Mucosa of rectum (tissue), 2 donors: ENCODE results near the gene KLK14.

Experiments
- H3K27ac ChIP-seq, 2 donors: one replicate each; pipeline ENCODE4 v1.7.0; 2013; ENCODE audit warnings: inconsistent platforms in 2 of 2, low read depth in 2 of 2, low read length in 2 of 2
- H3K27me3 ChIP-seq, 2 donors: one replicate each; pipeline ENCODE4 v1.7.0; 2013; ENCODE audit warnings: low read length in 2 of 2; ENCODE audit not compliant: control insufficient read depth in 2 of 2, insufficient read depth in 2 of 2
- H3K36me3 ChIP-seq, 2 donors: one replicate each; pipeline ENCODE4 v1.7.0; 2013; ENCODE audit warnings: low read length in 2 of 2; ENCODE audit not compliant: control insufficient read depth in 2 of 2, insufficient read depth in 2 of 2
- H3K4me1 ChIP-seq, 2 donors: one replicate each; pipeline ENCODE4 v1.7.0; 2013; ENCODE audit warnings: low read length in 2 of 2, mild to moderate bottlenecking in 1 of 2; ENCODE audit not compliant: control insufficient read depth in 2 of 2, insufficient read depth in 2 of 2
- H3K4me3 ChIP-seq, 2 donors: one replicate each; pipeline ENCODE4 v1.7.0; 2013; ENCODE audit warnings: low read length in 2 of 2
- H3K9ac ChIP-seq, 2 donors: one replicate each; pipeline ENCODE4 v1.7.0; 2013; ENCODE audit warnings: low read length in 2 of 2, low read depth in 1 of 2, mild to moderate bottlenecking in 1 of 2
- H3K9me3 ChIP-seq, 2 donors: one replicate each; pipeline ENCODE4 v1.7.0; 2013; ENCODE audit warnings: low read length in 2 of 2; ENCODE audit not compliant: control insufficient read depth in 2 of 2
- donor health status: healthy.
- donor health status: Normal muscosa, but diverticular disease.

Gene KLK14

DNA sequence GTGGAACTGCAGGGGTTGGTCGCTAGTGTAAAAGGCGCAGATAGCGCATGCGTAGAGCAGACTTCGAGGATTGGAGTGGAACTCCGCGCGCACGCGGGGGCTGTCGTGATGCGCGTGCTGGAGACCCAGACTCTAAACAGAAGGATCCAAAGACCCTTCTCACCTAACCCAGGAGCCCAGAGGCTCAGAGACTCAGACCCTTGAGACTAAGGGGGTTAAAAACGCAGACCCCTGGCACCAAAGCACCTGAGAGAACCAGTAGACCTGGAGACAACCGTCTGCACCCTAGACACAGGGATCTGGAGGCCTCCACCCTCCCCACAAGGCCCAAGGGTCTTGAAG, 26.1 kb upstream of the KLK14 start:
- Histone ChIP-seq H3K36me3 (peaks cover 0 to 2% of the 10 kb centered on the region in 2 donors), H3K4me1 (peaks cover 7 to 13% of the 10 kb centered on the region in 2 donors), H3K9me3 (no peaks in the 10 kb centered on the region), H3K27me3 (peaks cover 2 to 5% of the 10 kb centered on the region in 2 donors), H3K4me3 (peak overlapping the region; percentile 87 to 96), H3K9ac (peak overlapping the region in 1 of 2 donors; percentile 38), H3K27ac (peak overlapping the region in 1 of 2 donors; percentile 38)

DNA sequence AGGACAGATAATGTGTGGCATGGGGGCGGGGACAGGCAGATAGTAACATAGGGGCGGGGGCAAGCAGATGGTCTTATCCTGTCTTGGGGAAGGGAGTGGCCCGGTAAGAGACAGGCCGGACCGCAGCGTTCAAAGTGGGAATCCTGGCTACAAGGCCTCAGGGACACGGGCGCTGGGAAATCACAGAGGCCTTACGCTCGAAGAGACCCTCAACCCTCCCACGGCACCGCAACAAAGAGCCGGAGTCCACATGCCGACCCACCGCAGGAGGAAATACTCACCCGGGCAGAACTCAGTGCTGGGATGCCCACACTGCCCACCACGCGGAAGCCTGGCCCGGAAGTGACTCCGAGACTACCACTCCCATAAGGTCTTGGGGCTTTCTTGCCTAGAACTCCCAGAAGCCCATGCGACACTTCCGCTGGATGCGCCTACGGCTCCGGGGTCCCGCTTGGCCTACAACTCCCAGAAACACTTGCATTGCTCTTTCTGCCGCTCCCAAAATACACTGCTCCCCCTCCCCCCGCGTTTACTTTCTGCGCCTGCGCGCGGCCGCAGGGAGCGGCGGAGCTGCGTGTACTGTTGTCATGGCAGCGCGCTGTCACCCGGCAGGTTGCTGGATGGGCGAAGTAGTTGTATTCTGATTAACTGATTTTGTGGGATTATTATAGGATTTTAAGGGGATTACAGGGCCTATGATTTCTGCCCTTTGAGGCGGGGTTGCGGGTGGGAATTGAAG, 25.5 kb upstream of the KLK14 start, which contains the start of gene CTU1:
Gene CTU1, minus strand, starts transcription at position 344 of the 739 bp plus-strand sequence. CDS start 3,840 bp downstream, outside the sequence.
- H3K36me3 ChIP-seq: peaks cover 0 to 4% of the 10 kb centered on the region in 2 donors
- H3K4me3 ChIP-seq: peak within 1 kb of the TSS; percentile 87 to 96
- peaks cover 2 to 5% of the 10 kb centered on the region in 2 donors for H3K27me3 ChIP-seq
- H3K9me3 ChIP-seq: no peaks in the 10 kb centered on the region
- H3K4me1 ChIP-seq: peaks cover 7 to 13% of the 10 kb centered on the region in 2 donors
- peak within 1 kb of the TSS; percentile 57 to 72 for H3K9ac ChIP-seq
- peak within 1 kb of the TSS; percentile 44 to 57 for H3K27ac ChIP-seq

DNA sequence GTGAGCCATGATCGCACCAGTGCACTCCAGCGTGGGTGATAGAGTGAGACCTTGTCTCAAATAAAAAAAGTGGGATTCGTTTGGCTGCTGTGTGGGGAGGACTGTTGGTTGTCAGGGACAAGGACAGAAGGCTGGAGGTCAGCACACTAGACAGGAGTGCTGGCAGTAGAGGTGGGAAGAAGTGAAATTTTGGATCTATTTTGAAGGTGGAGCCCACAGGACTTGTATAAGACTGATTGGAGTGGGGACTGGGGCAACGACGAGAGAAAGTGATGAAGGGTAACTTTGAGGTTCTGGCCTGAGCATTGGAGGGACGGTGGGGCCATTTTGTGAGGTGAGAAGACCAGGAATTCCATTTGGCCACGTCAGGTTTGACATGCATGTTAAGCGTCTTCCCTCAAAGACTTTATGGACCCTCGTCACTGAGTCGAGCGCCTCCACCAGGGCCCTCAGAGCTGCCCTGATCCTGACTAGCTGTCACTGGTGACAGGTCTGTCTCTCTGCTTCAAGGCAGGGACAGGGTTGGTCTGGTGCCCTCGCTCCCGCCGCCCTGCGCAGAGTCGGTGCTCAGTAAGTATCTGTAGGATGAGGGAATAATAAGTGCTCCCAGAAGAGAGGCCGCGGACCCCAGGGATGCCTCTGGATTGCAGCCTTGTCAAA, 24.8 kb upstream of the KLK14 start:
- Histone ChIP-seq H3K36me3 (peaks cover 6 to 8% of the 10 kb centered on the region in 2 donors), H3K9me3 (no peaks in the 10 kb centered on the region), H3K4me1 (peaks cover 7 to 13% of the 10 kb centered on the region in 2 donors), H3K9ac (peak overlapping the region; percentile 57 to 72), H3K27ac (peak overlapping the region; percentile 44 to 57), H3K27me3 (peaks cover 2 to 5% of the 10 kb centered on the region in 2 donors), H3K4me3 (peak overlapping the region; percentile 87 to 96)

DNA sequence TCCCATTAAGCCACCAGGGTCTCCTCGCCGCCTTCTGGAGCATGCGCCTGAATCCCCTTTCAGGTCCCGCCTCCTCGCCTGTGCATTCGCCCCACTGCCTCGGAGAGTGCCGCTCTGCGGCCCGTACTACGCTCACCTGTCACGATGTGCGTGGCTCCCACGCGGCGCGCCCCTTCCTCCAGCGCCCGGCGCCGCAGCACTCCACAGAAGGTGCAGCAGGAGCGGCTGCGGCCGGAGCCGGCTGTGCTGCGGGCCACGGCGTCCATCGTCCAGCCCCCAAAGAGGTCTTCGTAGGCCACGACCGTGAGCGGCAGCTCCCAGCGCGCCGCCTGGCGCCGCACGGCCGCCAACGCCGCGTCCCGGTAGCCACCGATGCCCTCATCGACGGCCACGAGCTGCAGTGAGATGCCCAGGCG, 21.2 kb upstream of the KLK14 start:
- Histone ChIP-seq H3K4me1 (peaks cover 7 to 12% of the 10 kb centered on the region in 2 donors), H3K9me3 (no peaks in the 10 kb centered on the region), H3K27me3 (no peaks in the 10 kb centered on the region), H3K9ac (no peak overlapping the region), H3K4me3 (no peak overlapping the region), H3K27ac (no peak overlapping the region), H3K36me3 (peaks cover 11 to 31% of the 10 kb centered on the region in 2 donors)

DNA sequence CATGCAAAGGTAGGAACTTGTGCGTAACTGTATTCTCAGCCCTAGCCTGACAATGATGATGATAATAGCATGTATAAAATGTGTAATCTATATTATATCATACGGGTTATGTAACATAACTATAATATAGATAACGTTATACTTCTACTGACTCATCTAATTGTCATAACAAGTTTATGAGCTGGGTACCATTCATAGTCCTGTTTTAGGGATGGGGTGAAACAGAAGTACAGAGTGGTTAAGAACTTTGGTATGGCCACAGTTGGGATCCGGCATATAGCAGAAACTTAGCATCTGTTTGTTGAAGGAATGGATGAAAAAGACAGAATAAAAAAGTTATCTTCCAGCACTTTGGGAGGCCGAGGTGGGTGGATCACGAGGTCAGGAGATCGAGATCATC, 20.3 kb upstream of the KLK14 start:
- H3K4me3 ChIP-seq: no peak overlapping the region
- peaks cover 11 to 32% of the 10 kb centered on the region in 2 donors for H3K36me3 ChIP-seq
- no peak overlapping the region for H3K9ac ChIP-seq
- H3K27me3 ChIP-seq: no peaks in the 10 kb centered on the region
- H3K9me3 ChIP-seq: no peaks in the 10 kb centered on the region
- H3K27ac ChIP-seq: no peak overlapping the region
- peaks cover 7 to 9% of the 10 kb centered on the region in 2 donors for H3K4me1 ChIP-seq

DNA sequence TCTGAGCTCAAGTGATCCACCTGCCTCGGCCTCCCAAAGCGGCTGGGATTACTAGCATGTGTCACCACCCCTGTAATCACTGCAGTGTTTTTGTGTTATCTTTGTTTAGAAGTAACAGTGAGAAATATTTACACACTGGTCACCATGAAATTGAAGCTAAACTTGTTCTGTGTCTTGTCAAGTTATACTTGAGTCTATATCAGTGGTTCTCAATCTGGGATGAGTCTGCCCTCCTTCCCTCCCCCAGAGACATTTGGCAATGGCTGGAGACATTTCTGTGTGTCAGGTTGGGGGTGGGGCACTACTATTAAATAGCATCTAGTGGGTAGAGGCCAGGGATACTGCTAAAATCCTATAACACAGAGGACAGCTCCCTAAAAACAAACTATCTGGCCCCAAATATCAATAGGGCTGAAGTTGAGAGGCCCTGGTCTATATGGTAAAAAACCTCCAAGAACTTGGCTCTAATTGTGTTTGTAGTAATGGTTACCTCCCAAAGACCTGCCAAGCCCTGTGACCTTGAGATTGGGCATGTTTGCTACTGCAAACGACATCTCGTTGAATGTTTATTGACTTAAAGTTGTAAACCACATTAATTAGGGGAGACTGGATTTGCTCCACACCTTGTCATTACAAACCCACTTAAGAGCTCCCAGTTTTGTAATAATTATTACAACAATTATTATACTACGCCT, 18.6 kb upstream of the KLK14 start:
- H3K27me3 ChIP-seq: no peaks in the 10 kb centered on the region
- no peak overlapping the region for H3K9ac ChIP-seq
- H3K4me3 ChIP-seq: no peak overlapping the region
- H3K4me1 ChIP-seq: no peaks in the 10 kb centered on the region
- no peak overlapping the region for H3K27ac ChIP-seq
- H3K9me3 ChIP-seq: no peaks in the 10 kb centered on the region
- H3K36me3 ChIP-seq: peaks cover 14 to 32% of the 10 kb centered on the region in 2 donors

DNA sequence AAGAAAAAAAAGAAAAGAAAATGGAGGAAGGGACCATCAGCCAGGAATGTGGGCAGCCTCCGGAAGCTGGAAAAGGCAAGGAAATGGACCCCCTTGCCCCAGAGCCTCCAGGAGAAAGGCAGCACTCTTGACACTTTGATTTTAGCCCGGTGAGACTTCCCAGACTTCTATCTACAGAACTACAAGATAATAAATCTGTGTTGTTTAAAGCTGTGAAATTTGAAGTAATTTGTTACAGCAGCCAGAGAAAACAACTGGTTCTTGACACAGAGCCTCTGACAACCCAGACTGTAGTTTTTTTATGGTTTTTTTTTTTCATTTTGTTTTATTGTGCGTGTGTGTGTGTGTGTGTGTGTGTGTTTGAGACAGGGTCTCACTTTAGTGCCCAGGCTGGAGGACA, 17.9 kb upstream of the KLK14 start:
- H3K4me1 ChIP-seq: no peaks in the 10 kb centered on the region
- H3K4me3 ChIP-seq: no peak overlapping the region
- H3K9ac ChIP-seq: no peak overlapping the region
- H3K27ac ChIP-seq: no peak overlapping the region
- H3K27me3 ChIP-seq: no peaks in the 10 kb centered on the region
- peaks cover 14 to 32% of the 10 kb centered on the region in 2 donors for H3K36me3 ChIP-seq
- H3K9me3 ChIP-seq: no peaks in the 10 kb centered on the region

DNA sequence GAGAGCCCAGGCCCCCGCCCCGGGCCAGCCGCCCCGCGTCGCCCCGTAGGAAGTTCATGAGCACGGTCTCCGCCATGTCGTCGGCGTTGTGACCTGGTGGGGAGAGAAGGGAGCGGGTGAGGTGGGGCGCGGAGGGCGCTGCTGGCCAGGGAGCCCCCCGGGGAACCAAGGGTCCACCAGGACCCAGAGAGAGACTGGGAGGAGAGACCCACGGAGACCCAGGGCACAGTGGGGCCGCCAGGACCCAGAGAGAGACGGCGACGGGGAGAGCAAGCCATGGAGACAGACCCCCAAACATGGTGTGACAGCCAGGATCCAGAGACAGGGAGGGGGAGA, 16.3 kb upstream of the KLK14 start:
- H3K9ac ChIP-seq: no peak overlapping the region
- no peaks in the 10 kb centered on the region for H3K9me3 ChIP-seq
- no peak overlapping the region for H3K4me3 ChIP-seq
- H3K4me1 ChIP-seq: no peaks in the 10 kb centered on the region
- H3K27me3 ChIP-seq: no peaks in the 10 kb centered on the region
- H3K36me3 ChIP-seq: peaks cover 14 to 32% of the 10 kb centered on the region in 2 donors
- H3K27ac ChIP-seq: no peak overlapping the region

DNA sequence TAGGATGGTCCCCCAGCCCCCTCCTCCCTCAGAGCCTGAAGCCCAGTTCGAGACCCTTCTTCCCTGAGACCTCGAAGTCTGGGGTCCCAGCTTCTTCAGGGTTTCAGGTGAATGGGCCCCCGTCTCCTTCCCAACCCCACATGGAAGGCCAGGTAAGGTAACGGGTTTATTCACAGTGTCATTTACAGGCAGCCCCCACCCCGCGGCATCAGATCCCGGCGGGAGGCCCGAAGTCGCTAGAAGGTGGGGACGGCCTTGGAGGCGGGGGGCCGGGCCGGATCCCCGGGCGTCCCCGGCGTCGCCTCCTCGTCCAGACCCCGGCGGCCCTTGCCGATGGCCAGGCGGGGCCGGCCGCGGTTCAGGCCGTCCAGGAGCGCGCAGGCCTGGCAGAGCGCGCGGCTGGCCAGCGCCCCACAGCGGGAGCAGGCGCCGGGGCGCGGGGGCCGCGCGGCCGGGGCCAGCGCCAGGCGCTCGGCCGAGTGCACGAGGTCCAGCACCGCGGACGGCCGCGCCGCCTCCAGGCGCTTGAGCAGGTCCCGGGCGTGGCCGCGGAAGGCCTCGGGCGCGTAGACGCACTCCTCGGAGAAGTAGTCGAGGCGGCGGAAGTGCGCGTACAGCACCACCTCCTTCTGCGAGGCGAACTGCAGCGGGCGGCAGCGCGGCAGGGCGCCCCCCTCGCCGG, 15.8 kb upstream of the KLK14 start:
- H3K27ac ChIP-seq: no peak overlapping the region
- no peaks in the 10 kb centered on the region for H3K9me3 ChIP-seq
- no peaks in the 10 kb centered on the region for H3K4me1 ChIP-seq
- no peak overlapping the region for H3K4me3 ChIP-seq
- peaks cover 14 to 28% of the 10 kb centered on the region in 2 donors for H3K36me3 ChIP-seq
- H3K27me3 ChIP-seq: no peaks in the 10 kb centered on the region
- H3K9ac ChIP-seq: no peak overlapping the region
